Activated B cell treated with CpG ODN at 0.5 μM for 24 hours (primary cell): ENCODE data around the gene CLTC. TPM values are rescaled to one million over a fixed set of nuclear protein-coding genes. Genes with fewer than 3 reads are reported as not detected.
A peak's percentile ranks its signal among the peaks of the same experiment; 100 is the strongest.

Source experiments
- ATAC-seq: fragments of 200-7000 bp; cut with Tn5 transposase; one replicate; pipeline ENCODE4 v1.10.0; 2021; ENCODE audit warnings: low read depth, mild to moderate bottlenecking, moderate library complexity
- CTCF ChIA-PET: fragments of 350-600 bp; sonication (Branson Sonifier 250); formaldehyde crosslinking; loops from one replicate; lab custom pipeline; 2021; ENCODE audit warnings: antibody characterized with exemption; lab: Charles Lee
- POLR2A ChIA-PET: fragments of 350-600 bp; sonication (Branson Sonifier 250); formaldehyde crosslinking; loops from one replicate; lab custom pipeline; 2021; ENCODE audit warnings: antibody characterized with exemption; lab: Charles Lee
- DNase-seq: peaks from one replicate; pipeline ENCODE4 v3.0.0; 2022
- H3K27ac Mint-ChIP-seq: one replicate; pipeline ENCODE4 v1.8.0; 2020; ENCODE audit warnings: mixed read lengths
- H3K27me3 Mint-ChIP-seq: one replicate; pipeline ENCODE4 v1.8.0; 2021; ENCODE audit warnings: mixed read lengths
- H3K36me3 Mint-ChIP-seq: one replicate; pipeline ENCODE4 v1.8.0; 2021; ENCODE audit warnings: low read depth, mixed read lengths
- H3K4me1 Mint-ChIP-seq: one replicate; pipeline ENCODE4 v1.8.0; 2021; ENCODE audit warnings: mixed read lengths
- H3K4me3 Mint-ChIP-seq: one replicate; pipeline ENCODE4 v1.8.0; 2020; ENCODE audit warnings: mild to moderate bottlenecking, mixed read lengths
- H3K9me3 Mint-ChIP-seq: one replicate; pipeline ENCODE4 v1.8.0; 2020; ENCODE audit warnings: mixed read lengths
- CTCF ChIP-seq: fragments of 200-600 bp; IDR thresholded peaks from one replicate; pipeline ENCODE4 v1.8.0; 2022; ENCODE audit warnings: antibody characterized with exemption, mild to moderate bottlenecking
- intact Hi-C: fragments of 100-400 bp; cut with micrococcal nuclease; formaldehyde crosslinking; loops from one replicate; pipeline ENCODE4 v1.15.1; 2024
- total RNA-seq: library from RNA; stranded (reverse); gene quantifications from 2 replicates; pipeline ENCODE4 v1.2.3, GENCODE V29; 2022

The CLTC gene
- total RNA-seq, 1 donor from 2014 or later = 189 TPM

GRCh38 chr17:59688496-59688895 is 68.8 kb downstream of the CLTC start:
- Mint-ChIP-seq H3K9me3 (no peaks in the 10 kb centered on the region), H3K27ac (peak overlapping the region; percentile 50), H3K36me3 (peaks cover 84% of the 10 kb centered on the region), H3K4me3 (no peak overlapping the region), H3K27me3 (no peaks in the 10 kb centered on the region), H3K4me1 (peaks cover 3% of the 10 kb centered on the region)
- ATAC-seq = no peak
- ChIA-PET CTCF (no interaction called here), POLR2A (no interaction called here)
- no peak for TF ChIP-seq CTCF
- intact Hi-C loops = no loop called here
- no peak for DNase-seq

- Mint-ChIP-seq H3K4me1 (peaks cover 13% of the 10 kb centered on the region), H3K4me3 (no peak overlapping the region), H3K9me3 (no peaks in the 10 kb centered on the region), H3K27ac (no peak overlapping the region), H3K27me3 (no peaks in the 10 kb centered on the region), H3K36me3 (peaks cover 90% of the 10 kb centered on the region)
- DNase-seq (no peak), ATAC-seq (no peak)
- ChIA-PET POLR2A (no interaction called here), CTCF (no interaction called here)
- TF ChIP-seq CTCF = no peak
- intact Hi-C loops = no loop called here
Measured at GRCh38 chr17:59693582-59693981, 73.9 kb downstream of the CLTC start.

GRCh38 chr17:59694344-59694743 is 74.6 kb downstream of the CLTC start:
- intact Hi-C loops = no loop called here
- Mint-ChIP-seq H3K27ac (peak overlapping the region; percentile 2), H3K4me1 (peaks cover 19% of the 10 kb centered on the region), H3K9me3 (no peaks in the 10 kb centered on the region), H3K4me3 (no peak overlapping the region), H3K27me3 (no peaks in the 10 kb centered on the region), H3K36me3 (peaks cover 93% of the 10 kb centered on the region)
- POLR2A ChIA-PET = no interaction called here
- TF ChIP-seq CTCF = no peak
- CTCF ChIA-PET = no interaction called here
- ATAC-seq (no peak), DNase-seq (no peak)

GRCh38 chr17:59695945-59696681 is 76.4 kb downstream of the CLTC start:
- peaks cover 23% of the 10 kb centered on the region for H3K4me1 Mint-ChIP-seq

More at GRCh38 chr17:59695945-59696681, 76.4 kb downstream of the CLTC start:
- CTCF ChIA-PET = no interaction called here
- POLR2A ChIA-PET = interaction anchor here (1.2 kb wide), 1 partner anchor 25 kb away, joined by 3 read pairs; no protein-coding TSS in a partner anchor
- no peak overlapping the region for H3K4me3 Mint-ChIP-seq
- DNase-seq (no peak), ATAC-seq (no peak)
- H3K9me3 Mint-ChIP-seq = no peaks in the 10 kb centered on the region
- TF ChIP-seq CTCF = no peak
- H3K27me3 Mint-ChIP-seq = no peaks in the 10 kb centered on the region
- intact Hi-C loops = loop anchor here (1.0 kb wide), 1 partner anchor 11 kb away; the partner anchor contains the start of genes PTRH2 and VMP1
- peak overlapping the region; percentile 16 for H3K27ac Mint-ChIP-seq
- peaks cover 90% of the 10 kb centered on the region for H3K36me3 Mint-ChIP-seq
